ENCODE measurements around the gene CPN1. TPM values are rescaled to one million over a fixed set of nuclear protein-coding genes. Genes with fewer than 3 reads are reported as not detected.

CPN1 gene
- total RNA-seq, 1 donor from 2014 or later, result not detected

GRCh38 chr10:100004805-100005510 lies 76.7 kb downstream of the CPN1 start:
- no peak for DNase-seq (ENCODE audit: low read depth)
- Histone ChIP-seq H3K4me3 (ENCODE audit: low read depth, low read length) (no peak overlapping the region), H3K27me3 (ENCODE audit: control insufficient read depth, insufficient read depth, low read length) (no peaks in the 10 kb centered on the region), H3K36me3 (ENCODE audit: control insufficient read depth, insufficient read depth, low read length) (no peaks in the 10 kb centered on the region)
- TF ChIP-seq, protein P1, sequence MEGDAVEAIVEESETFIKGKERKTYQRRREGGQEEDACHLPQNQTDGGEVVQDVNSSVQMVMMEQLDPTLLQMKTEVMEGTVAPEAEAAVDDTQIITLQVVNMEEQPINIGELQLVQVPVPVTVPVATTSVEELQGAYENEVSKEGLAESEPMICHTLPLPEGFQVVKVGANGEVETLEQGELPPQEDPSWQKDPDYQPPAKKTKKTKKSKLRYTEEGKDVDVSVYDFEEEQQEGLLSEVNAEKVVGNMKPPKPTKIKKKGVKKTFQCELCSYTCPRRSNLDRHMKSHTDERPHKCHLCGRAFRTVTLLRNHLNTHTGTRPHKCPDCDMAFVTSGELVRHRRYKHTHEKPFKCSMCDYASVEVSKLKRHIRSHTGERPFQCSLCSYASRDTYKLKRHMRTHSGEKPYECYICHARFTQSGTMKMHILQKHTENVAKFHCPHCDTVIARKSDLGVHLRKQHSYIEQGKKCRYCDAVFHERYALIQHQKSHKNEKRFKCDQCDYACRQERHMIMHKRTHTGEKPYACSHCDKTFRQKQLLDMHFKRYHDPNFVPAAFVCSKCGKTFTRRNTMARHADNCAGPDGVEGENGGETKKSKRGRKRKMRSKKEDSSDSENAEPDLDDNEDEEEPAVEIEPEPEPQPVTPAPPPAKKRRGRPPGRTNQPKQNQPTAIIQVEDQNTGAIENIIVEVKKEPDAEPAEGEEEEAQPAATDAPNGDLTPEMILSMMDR (IDR thresholded peaks at IDR 0.05; ENCODE audit: insufficient read depth, low read length, poor library complexity, severe bottlenecking), result no peak

GRCh38 chr10:100000109-100000644 lies 81.5 kb downstream of the CPN1 start:
- H3K4me3 ChIP-seq (ENCODE audit: low read depth, low read length), result no peak overlapping the region
- no peaks in the 10 kb centered on the region for H3K27me3 ChIP-seq (ENCODE audit: control insufficient read depth, insufficient read depth, low read length)
- TF ChIP-seq, protein P1 (IDR thresholded peaks at IDR 0.05; ENCODE audit: insufficient read depth, low read length, poor library complexity, severe bottlenecking), result no peak
- H3K36me3 ChIP-seq (ENCODE audit: control insufficient read depth, insufficient read depth, low read length), result no peaks in the 10 kb centered on the region
- no peak for DNase-seq (ENCODE audit: low read depth)

DNA sequence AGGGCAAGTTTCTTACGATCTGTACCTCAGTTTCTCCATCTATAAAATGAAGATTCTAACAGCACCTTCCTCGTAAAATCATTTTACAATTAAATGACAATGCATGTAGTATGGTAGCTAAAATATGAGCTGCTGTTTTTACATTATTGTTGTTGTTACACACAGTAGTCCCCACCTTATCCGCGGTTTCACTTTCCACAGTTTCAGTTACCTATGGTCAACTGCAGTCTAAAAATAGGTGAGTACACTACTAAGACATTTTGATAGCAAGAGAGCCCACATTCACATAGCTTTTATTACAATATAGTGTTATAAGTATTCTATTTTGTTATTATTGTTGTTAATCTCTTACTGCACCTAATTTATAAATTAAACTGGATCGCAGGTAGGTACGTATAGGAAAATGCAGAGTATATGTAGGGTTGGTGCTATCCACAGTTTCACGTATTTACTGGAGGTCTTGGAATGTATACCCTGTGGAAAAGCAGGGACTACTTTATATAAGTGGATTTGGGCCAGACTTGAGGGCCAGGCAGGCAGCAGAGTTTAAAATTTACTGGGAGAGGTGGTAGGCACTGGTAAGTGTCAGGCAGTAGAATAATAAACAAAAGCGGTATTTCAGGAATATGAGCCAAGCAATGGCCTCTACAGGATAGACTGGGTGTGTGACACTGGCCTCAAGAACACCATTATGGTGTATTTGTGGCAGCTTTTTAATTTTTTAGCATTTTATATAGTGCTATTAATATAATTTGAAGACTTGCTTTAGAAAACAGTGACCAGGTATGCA lies 82.2 kb downstream of the CPN1 start:
- Histone ChIP-seq H3K4me3 (ENCODE audit: low read depth, low read length) (no peak overlapping the region), H3K27me3 (ENCODE audit: control insufficient read depth, insufficient read depth, low read length) (no peaks in the 10 kb centered on the region), H3K36me3 (ENCODE audit: control insufficient read depth, insufficient read depth, low read length) (no peaks in the 10 kb centered on the region)
- TF ChIP-seq, protein P1 (IDR thresholded peaks at IDR 0.05; ENCODE audit: insufficient read depth, low read length, poor library complexity, severe bottlenecking), result no peak
- no peak for DNase-seq (ENCODE audit: low read depth)

GRCh38 chr10:99998889-99999288 lies 82.8 kb downstream of the CPN1 start:
- Histone ChIP-seq H3K27me3 (ENCODE audit: control insufficient read depth, insufficient read depth, low read length) (no peaks in the 10 kb centered on the region), H3K4me3 (ENCODE audit: low read depth, low read length) (no peak overlapping the region), H3K36me3 (ENCODE audit: control insufficient read depth, insufficient read depth, low read length) (no peaks in the 10 kb centered on the region)
- TF ChIP-seq, protein P1 (IDR thresholded peaks at IDR 0.05; ENCODE audit: insufficient read depth, low read length, poor library complexity, severe bottlenecking), result no peak
- no peak for DNase-seq (ENCODE audit: low read depth)

DNA sequence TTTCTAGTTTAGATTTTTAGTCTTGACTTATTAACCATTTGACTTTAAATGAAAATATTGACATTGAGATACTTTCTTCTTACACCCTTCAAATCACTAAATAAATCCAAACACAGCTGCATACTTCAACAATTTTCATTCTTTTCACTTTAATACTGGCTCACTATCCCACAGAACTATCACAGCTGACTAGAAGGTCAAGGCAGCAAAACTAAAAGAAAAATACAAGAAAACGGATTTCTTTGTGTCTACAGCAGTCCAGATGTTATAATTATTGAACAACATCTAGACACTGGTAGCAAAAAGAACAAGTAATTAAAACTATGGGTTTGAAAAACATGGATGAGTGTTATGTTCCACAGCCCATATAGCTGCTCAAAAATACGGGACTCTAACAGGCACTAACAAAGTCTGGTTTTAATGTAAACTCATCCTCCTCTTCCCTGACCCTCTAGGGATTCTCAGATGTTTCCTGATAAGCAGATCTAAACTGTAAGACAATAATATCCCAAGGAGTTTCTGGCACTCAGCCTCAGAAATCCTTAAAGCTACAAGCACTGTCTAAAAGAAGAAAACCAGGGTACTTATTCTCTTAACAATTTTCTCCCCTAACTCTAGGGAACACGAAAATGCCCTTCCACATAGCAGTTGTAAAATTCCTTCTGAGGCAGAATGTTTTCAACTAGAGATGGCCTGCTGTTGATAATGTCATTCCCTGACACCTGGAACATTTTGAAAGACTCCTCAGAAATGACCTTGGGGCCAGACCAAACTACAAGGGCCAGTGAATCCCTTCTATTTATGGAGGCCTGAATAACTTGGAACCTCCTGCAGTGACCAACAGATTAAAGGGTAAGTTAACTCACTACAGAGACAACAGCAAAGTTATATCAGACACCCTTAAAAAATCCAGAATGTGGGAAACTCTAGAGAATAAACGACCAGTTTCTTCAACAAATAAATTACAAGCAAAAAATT lies 84.7 kb downstream of the CPN1 start:
- Histone ChIP-seq H3K4me3 (ENCODE audit: low read depth, low read length) (no peak overlapping the region), H3K27me3 (ENCODE audit: control insufficient read depth, insufficient read depth, low read length) (no peaks in the 10 kb centered on the region), H3K36me3 (ENCODE audit: control insufficient read depth, insufficient read depth, low read length) (no peaks in the 10 kb centered on the region)
- DNase-seq (ENCODE audit: low read depth), result no peak
- TF ChIP-seq, protein P1 (IDR thresholded peaks at IDR 0.05; ENCODE audit: insufficient read depth, low read length, poor library complexity, severe bottlenecking), result no peak
